ENCODE results near the gene RNF121.

RNF121 gene

GRCh38 chr11:71987521-71987920, 58.7 kb downstream of the RNF121 start:
- TF ChIP-seq, protein P1, sequence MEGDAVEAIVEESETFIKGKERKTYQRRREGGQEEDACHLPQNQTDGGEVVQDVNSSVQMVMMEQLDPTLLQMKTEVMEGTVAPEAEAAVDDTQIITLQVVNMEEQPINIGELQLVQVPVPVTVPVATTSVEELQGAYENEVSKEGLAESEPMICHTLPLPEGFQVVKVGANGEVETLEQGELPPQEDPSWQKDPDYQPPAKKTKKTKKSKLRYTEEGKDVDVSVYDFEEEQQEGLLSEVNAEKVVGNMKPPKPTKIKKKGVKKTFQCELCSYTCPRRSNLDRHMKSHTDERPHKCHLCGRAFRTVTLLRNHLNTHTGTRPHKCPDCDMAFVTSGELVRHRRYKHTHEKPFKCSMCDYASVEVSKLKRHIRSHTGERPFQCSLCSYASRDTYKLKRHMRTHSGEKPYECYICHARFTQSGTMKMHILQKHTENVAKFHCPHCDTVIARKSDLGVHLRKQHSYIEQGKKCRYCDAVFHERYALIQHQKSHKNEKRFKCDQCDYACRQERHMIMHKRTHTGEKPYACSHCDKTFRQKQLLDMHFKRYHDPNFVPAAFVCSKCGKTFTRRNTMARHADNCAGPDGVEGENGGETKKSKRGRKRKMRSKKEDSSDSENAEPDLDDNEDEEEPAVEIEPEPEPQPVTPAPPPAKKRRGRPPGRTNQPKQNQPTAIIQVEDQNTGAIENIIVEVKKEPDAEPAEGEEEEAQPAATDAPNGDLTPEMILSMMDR (IDR thresholded peaks at IDR 0.05; ENCODE audit: extremely low read depth, insufficient read depth, missing control alignments): no peak
- in situ Hi-C loops (cut with MboI; ENCODE audit: low pct_unique_long_range_greater_than_20kb, low sequenced_read_pairs, unreplicated experiment): no loop called here
- DNase-seq (ENCODE audit: low spot score): no peak

DNA sequence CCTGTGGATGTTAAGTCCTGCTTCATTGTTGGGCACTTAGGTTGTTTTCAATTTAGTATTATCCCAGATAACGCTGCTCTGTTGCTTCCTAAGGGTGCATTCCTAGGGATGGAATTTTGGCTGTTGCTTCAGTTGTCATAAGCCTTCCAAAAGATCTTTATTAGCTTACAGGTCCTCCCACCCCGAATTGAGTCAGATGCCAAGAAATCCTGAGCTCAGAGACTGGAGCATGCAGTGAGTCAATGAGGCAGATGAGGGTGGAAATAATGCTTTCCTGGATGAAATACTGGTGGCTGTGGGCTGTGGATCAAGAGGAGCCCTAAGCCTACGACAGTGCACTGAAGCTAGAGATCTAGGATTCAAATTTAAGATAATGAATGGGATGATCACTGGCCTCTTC, 59.2 kb downstream of the RNF121 start:
- DNase-seq (ENCODE audit: low spot score): no peak
- TF ChIP-seq, protein P1 (IDR thresholded peaks at IDR 0.05; ENCODE audit: extremely low read depth, insufficient read depth, missing control alignments): no peak
- in situ Hi-C loops (cut with MboI; ENCODE audit: low pct_unique_long_range_greater_than_20kb, low sequenced_read_pairs, unreplicated experiment): no loop called here

- TF ChIP-seq, protein P1 (IDR thresholded peaks at IDR 0.05; ENCODE audit: extremely low read depth, insufficient read depth, missing control alignments): no peak
- no peak for DNase-seq (ENCODE audit: low spot score)
- in situ Hi-C loops (cut with MboI; ENCODE audit: low pct_unique_long_range_greater_than_20kb, low sequenced_read_pairs, unreplicated experiment): no loop called here
Observed at GRCh38 chr11:71990701-71991100, 61.9 kb downstream of the RNF121 start.

DNA sequence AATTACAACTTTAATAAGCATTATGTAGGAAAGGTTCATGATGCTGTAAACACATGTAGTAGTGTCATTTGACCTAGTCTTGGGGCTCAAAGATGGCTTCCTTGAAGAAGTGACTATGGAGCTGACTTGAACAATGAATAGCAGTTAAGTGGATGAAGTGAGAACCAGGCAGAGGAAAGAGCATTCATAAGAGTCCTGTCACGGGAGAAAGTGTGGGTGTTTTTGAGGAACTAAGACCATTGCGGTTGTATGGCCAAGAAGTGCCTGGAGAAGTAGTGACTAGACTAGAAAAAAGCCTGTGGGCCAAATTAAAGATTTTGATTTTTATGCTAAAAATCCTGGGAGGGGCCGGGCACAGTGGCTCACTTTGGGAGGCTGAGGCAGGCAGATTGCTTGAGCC, 62.6 kb downstream of the RNF121 start:
- TF ChIP-seq, protein P1 (IDR thresholded peaks at IDR 0.05; ENCODE audit: extremely low read depth, insufficient read depth, missing control alignments): no peak
- in situ Hi-C loops (cut with MboI; ENCODE audit: low pct_unique_long_range_greater_than_20kb, low sequenced_read_pairs, unreplicated experiment): no loop called here
- DNase-seq (ENCODE audit: low spot score): no peak

- TF ChIP-seq, protein P1 (IDR thresholded peaks at IDR 0.05; ENCODE audit: extremely low read depth, insufficient read depth, missing control alignments): no peak
- DNase-seq (ENCODE audit: low spot score): no peak
- in situ Hi-C loops (cut with MboI; ENCODE audit: low pct_unique_long_range_greater_than_20kb, low sequenced_read_pairs, unreplicated experiment): no loop called here
Observed at GRCh38 chr11:71992136-71992730, 63.4 kb downstream of the RNF121 start.

DNA sequence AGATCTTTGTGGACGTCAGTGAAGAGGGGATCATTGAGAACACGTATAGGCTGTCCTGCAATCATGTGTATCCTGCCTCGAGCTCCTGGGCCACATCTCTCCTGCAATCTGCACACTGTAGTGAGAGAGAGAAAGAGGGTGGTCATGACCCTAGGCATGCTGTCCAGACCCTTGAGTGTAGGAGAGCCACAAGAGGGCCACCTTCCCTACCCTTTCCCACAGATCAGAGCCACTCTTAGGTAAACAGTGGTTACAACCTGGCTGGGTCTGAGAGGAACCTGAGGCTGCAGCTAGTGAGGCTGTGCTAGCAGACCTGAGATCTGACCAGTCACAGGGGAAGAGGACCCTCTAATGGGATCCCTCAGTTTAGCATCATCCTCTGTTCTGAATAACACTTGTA, 65.9 kb downstream of the RNF121 start:
- TF ChIP-seq, protein P1 (IDR thresholded peaks at IDR 0.05; ENCODE audit: extremely low read depth, insufficient read depth, missing control alignments): no peak
- in situ Hi-C loops (cut with MboI; ENCODE audit: low pct_unique_long_range_greater_than_20kb, low sequenced_read_pairs, unreplicated experiment): no loop called here

More for the DNA sequence above, 65.9 kb downstream of the RNF121 start:
- DNase-seq (ENCODE audit: low spot score): no peak

Data from GM13977 (cell line).